GM23338 (cell line): ENCODE measurements around the gene FFAR3. TPM values are rescaled to one million over a fixed set of nuclear protein-coding genes. Genes with fewer than 3 reads are reported as not detected.

ENCODE experiments used
- ATAC-seq: fragments of 200-7000 bp; cut with Tn5 transposase; 3 replicates; pipeline ENCODE4 v1.9.1; 2020
- DNase-seq: peaks from one replicate; pipeline ENCODE4 v3.0.0-alpha.2; 2015; ENCODE audit warnings: low spot score
- H2AFZ ChIP-seq: fragments of 200-600 bp; sonication (generic); 2 replicates; pipeline ENCODE4 v1.8.0; 2016; ENCODE audit warnings: antibody characterized with exemption, mild to moderate bottlenecking, moderate library complexity
- H3F3A ChIP-seq: fragments of 200-600 bp; sonication (generic); replicated peaks from 2 replicates; pipeline ENCODE4 v1.8.0; 2017; ENCODE audit warnings: antibody characterized with exemption, mixed run types, low read depth
- H3K27ac ChIP-seq: fragments of 200-600 bp; sonication (generic); 2 replicates; pipeline ENCODE4 v1.6.1; 2016; ENCODE audit warnings: low read depth
- H3K27me3 ChIP-seq: fragments of 200-600 bp; sonication (generic); 2 replicates; pipeline ENCODE4 v1.8.0; 2016; ENCODE audit warnings: mild to moderate bottlenecking, mixed run types, moderate library complexity; ENCODE audit not compliant: insufficient read depth
- H3K36me3 ChIP-seq: fragments of 200-600 bp; sonication (generic); 2 replicates; pipeline ENCODE4 v1.8.0; 2016; ENCODE audit warnings: mild to moderate bottlenecking; ENCODE audit not compliant: insufficient read depth
- H3K4me1 ChIP-seq: fragments of 200-600 bp; sonication (generic); 2 replicates; pipeline ENCODE4 v1.8.0; 2016; ENCODE audit warnings: mild to moderate bottlenecking, moderate library complexity; ENCODE audit not compliant: insufficient read depth
- H3K4me2 ChIP-seq: fragments of 200-600 bp; sonication (generic); 2 replicates; pipeline ENCODE4 v1.7.1; 2017; ENCODE audit warnings: mixed run types
- H3K4me3 ChIP-seq: fragments of 200-600 bp; sonication (generic); 2 replicates; pipeline ENCODE4 v1.6.1; 2016; ENCODE audit warnings: mixed run types
- H3K79me2 ChIP-seq: fragments of 200-600 bp; sonication (generic); replicated peaks from 2 replicates; pipeline ENCODE4 v1.8.0; 2017; ENCODE audit warnings: mild to moderate bottlenecking; ENCODE audit not compliant: insufficient read depth
- H3K9me2 ChIP-seq: fragments of 200-600 bp; sonication (generic); 2 replicates; pipeline ENCODE4 v1.8.0; 2017; ENCODE audit not compliant: insufficient read depth
- H4K20me1 ChIP-seq: fragments of 200-600 bp; sonication (generic); replicated peaks from 2 replicates; pipeline ENCODE4 v1.8.0; 2017; ENCODE audit warnings: mild to moderate bottlenecking; ENCODE audit not compliant: insufficient read depth
- H3K27ac Mint-ChIP-seq: 2 replicates; pipeline ENCODE4 v1.8.0; 2020; ENCODE audit warnings: inconsistent platforms, mild to moderate bottlenecking, moderate library complexity, mixed read lengths
- H3K27me3 Mint-ChIP-seq: 3 replicates; pipeline ENCODE4 v1.8.0; 2022; ENCODE audit warnings: low read depth, mild to moderate bottlenecking, moderate library complexity, mixed read lengths, inconsistent platforms; ENCODE audit not compliant: insufficient read depth, poor library complexity
- H3K36me3 Mint-ChIP-seq: 3 replicates; pipeline ENCODE4 v1.8.0; 2021; ENCODE audit warnings: low read depth, mild to moderate bottlenecking, inconsistent platforms, moderate library complexity, mixed read lengths
- H3K4me1 Mint-ChIP-seq: 3 replicates; pipeline ENCODE4 v1.8.0; 2020; ENCODE audit warnings: mild to moderate bottlenecking, inconsistent platforms, mixed read lengths
- H3K4me3 Mint-ChIP-seq: 3 replicates; pipeline ENCODE4 v1.8.0; 2021; ENCODE audit warnings: moderate library complexity, mild to moderate bottlenecking, inconsistent platforms, mixed read lengths
- H3K9me3 Mint-ChIP-seq: 3 replicates; pipeline ENCODE4 v1.8.0; 2020; ENCODE audit warnings: moderate library complexity, mild to moderate bottlenecking, inconsistent platforms, mixed read lengths
- CREB1 ChIP-seq: fragments of 250-450 bp; sonication (Bioruptor Pico); IDR thresholded peaks from 2 replicates; pipeline ENCODE4 v1.5.0; 2020; ENCODE audit warnings: low read depth, mild to moderate bottlenecking, moderate library complexity
- EZH2 ChIP-seq: fragments of 200-600 bp; sonication (generic); IDR thresholded peaks from one replicate; pipeline ENCODE4 v1.8.0; 2017; ENCODE audit warnings: antibody characterized with exemption, mild to moderate bottlenecking, low read depth; ENCODE audit not compliant: unreplicated experiment
- EZH2phosphoT487 ChIP-seq: fragments of 200-600 bp; sonication (generic); IDR thresholded peaks from one replicate; pipeline ENCODE4 v1.8.1; 2018; ENCODE audit warnings: antibody characterized with exemption; ENCODE audit not compliant: unreplicated experiment
- JUNB ChIP-seq: IDR thresholded peaks from one replicate; pipeline ENCODE4 v1.6.1; 2016; ENCODE audit warnings: antibody characterized with exemption; ENCODE audit not compliant: unreplicated experiment
- NANOG ChIP-seq: IDR thresholded peaks from 2 replicates; pipeline ENCODE4 v1.6.1; 2016; ENCODE audit warnings: antibody characterized with exemption, borderline replicate concordance
- POLR2AphosphoS5 ChIP-seq: IDR thresholded peaks from 2 replicates; pipeline ENCODE4 v1.6.1; 2016; ENCODE audit warnings: antibody characterized with exemption, low read depth
- STAT1 ChIP-seq: IDR thresholded peaks from one replicate; pipeline ENCODE4 v1.6.1; 2016; ENCODE audit warnings: antibody characterized with exemption; ENCODE audit not compliant: unreplicated experiment
- ZNF114 ChIP-seq: fragments of 250-450 bp; sonication (Bioruptor Pico); IDR thresholded peaks from 2 replicates; pipeline ENCODE4 v1.5.0; 2020; ENCODE audit warnings: mild to moderate bottlenecking, moderate library complexity
- ZNF331 ChIP-seq: fragments of 250-450 bp; sonication (Bioruptor Pico); IDR thresholded peaks from 2 replicates; pipeline ENCODE4 v1.5.0; 2020; ENCODE audit warnings: low read depth, mild to moderate bottlenecking, moderate library complexity
- ZNF462 ChIP-seq: fragments of 250-450 bp; sonication (Bioruptor Pico); IDR thresholded peaks from 2 replicates; pipeline ENCODE4 v1.5.0; 2020; ENCODE audit warnings: mild to moderate bottlenecking, moderate library complexity
- polyA plus RNA-seq: library from polyadenylated mRNA; unstranded; fragments of >200 nt; fragmentation: Nextera tagmentation; extraction: Ambion mirVana; gene quantifications from 2 replicates; pipeline ENCODE4 v1.2.1, GENCODE V29; 2016
- total RNA-seq: library from RNA; depleted of rRNA; stranded (reverse); fragments of >200 nt; shearing (Covaris generic); gene quantifications from 2 replicates; pipeline ENCODE4 v1.2.3, GENCODE V29; 2014
- TF ChIP-seq, protein P1 (sequence below): IDR thresholded peaks from one replicate; pipeline ENCODE4 v1.6.1; 2018; ENCODE audit warnings: antibody characterized with exemption; ENCODE audit not compliant: unreplicated experiment
- TF ChIP-seq, protein P2 (sequence below), 2 experiments: fragments of 200-600 bp in 1 of 2; sonication (generic) in 1 of 2; conservative IDR thresholded peaks; 2 replicates each; pipeline versions ENCODE4 v1.5.1 to v1.6.1; 2016 to 2017; ENCODE audit warnings: antibody characterized with exemption in 2 of 2, low read depth in 2 of 2, mild to moderate bottlenecking in 2 of 2, moderate library complexity in 1 of 2
- TF ChIP-seq, protein P3 (sequence below): IDR thresholded peaks from 2 replicates; pipeline ENCODE4 v1.6.1; 2016; ENCODE audit warnings: antibody characterized with exemption

The FFAR3 gene
- total and polyA plus RNA-seq, 2 experiments from 2014 or later: 0.35 TPM; not detected in 1

GRCh38 chr19:35347930-35348298 lies 10.3 kb upstream of the FFAR3 start:
- H3K36me3 Mint-ChIP-seq: no peaks in the 10 kb centered on the region
- H3K4me2 ChIP-seq: no peak overlapping the region

More at GRCh38 chr19:35347930-35348298, 10.3 kb upstream of the FFAR3 start:
- H3K4me3 Mint-ChIP-seq: no peak overlapping the region
- no peaks in the 10 kb centered on the region for H3K9me3 Mint-ChIP-seq
- ATAC-seq: no peak
- DNase-seq: no peak
- peaks cover 22% of the 10 kb centered on the region for H3K27me3 Mint-ChIP-seq
- H2AFZ ChIP-seq: no peak overlapping the region
- TF ChIP-seq STAT1 (no peak), ZNF114 (no peak), NANOG (no peak), CREB1 (CRISPR knock-in tag) (no peak), POLR2AphosphoS5 (no peak), EZH2 (no peak), ZNF462 (no peak), EZH2phosphoT487 (no peak), ZNF331 (no peak), JUNB (no peak)
- TF ChIP-seq, protein P1, sequence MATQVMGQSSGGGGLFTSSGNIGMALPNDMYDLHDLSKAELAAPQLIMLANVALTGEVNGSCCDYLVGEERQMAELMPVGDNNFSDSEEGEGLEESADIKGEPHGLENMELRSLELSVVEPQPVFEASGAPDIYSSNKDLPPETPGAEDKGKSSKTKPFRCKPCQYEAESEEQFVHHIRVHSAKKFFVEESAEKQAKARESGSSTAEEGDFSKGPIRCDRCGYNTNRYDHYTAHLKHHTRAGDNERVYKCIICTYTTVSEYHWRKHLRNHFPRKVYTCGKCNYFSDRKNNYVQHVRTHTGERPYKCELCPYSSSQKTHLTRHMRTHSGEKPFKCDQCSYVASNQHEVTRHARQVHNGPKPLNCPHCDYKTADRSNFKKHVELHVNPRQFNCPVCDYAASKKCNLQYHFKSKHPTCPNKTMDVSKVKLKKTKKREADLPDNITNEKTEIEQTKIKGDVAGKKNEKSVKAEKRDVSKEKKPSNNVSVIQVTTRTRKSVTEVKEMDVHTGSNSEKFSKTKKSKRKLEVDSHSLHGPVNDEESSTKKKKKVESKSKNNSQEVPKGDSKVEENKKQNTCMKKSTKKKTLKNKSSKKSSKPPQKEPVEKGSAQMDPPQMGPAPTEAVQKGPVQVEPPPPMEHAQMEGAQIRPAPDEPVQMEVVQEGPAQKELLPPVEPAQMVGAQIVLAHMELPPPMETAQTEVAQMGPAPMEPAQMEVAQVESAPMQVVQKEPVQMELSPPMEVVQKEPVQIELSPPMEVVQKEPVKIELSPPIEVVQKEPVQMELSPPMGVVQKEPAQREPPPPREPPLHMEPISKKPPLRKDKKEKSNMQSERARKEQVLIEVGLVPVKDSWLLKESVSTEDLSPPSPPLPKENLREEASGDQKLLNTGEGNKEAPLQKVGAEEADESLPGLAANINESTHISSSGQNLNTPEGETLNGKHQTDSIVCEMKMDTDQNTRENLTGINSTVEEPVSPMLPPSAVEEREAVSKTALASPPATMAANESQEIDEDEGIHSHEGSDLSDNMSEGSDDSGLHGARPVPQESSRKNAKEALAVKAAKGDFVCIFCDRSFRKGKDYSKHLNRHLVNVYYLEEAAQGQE: no peak
- TF ChIP-seq, protein P2, sequence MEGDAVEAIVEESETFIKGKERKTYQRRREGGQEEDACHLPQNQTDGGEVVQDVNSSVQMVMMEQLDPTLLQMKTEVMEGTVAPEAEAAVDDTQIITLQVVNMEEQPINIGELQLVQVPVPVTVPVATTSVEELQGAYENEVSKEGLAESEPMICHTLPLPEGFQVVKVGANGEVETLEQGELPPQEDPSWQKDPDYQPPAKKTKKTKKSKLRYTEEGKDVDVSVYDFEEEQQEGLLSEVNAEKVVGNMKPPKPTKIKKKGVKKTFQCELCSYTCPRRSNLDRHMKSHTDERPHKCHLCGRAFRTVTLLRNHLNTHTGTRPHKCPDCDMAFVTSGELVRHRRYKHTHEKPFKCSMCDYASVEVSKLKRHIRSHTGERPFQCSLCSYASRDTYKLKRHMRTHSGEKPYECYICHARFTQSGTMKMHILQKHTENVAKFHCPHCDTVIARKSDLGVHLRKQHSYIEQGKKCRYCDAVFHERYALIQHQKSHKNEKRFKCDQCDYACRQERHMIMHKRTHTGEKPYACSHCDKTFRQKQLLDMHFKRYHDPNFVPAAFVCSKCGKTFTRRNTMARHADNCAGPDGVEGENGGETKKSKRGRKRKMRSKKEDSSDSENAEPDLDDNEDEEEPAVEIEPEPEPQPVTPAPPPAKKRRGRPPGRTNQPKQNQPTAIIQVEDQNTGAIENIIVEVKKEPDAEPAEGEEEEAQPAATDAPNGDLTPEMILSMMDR (conservative IDR thresholded peaks at IDR 0.05; ENCODE audit: low read depth in 2 of 2): no peak
- TF ChIP-seq, protein P3, sequence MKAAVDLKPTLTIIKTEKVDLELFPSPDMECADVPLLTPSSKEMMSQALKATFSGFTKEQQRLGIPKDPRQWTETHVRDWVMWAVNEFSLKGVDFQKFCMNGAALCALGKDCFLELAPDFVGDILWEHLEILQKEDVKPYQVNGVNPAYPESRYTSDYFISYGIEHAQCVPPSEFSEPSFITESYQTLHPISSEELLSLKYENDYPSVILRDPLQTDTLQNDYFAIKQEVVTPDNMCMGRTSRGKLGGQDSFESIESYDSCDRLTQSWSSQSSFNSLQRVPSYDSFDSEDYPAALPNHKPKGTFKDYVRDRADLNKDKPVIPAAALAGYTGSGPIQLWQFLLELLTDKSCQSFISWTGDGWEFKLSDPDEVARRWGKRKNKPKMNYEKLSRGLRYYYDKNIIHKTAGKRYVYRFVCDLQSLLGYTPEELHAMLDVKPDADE: no peak
- H3K36me3 ChIP-seq: no peaks in the 10 kb centered on the region
- H3F3A ChIP-seq: no peaks in the 10 kb centered on the region
- H3K9me2 ChIP-seq: no peaks in the 10 kb centered on the region
- peaks cover 13% of the 10 kb centered on the region; the same call in 2 of the 3 replicates for H3K4me1 Mint-ChIP-seq
- no peaks in the 10 kb centered on the region for H3K4me1 ChIP-seq
- H3K27ac Mint-ChIP-seq: no peak overlapping the region
- no peaks in the 10 kb centered on the region for H3K27me3 ChIP-seq
- H3K27ac ChIP-seq: no peak overlapping the region
- no peaks in the 10 kb centered on the region for H4K20me1 ChIP-seq
- H3K4me3 ChIP-seq: no peak overlapping the region
- no peaks in the 10 kb centered on the region for H3K79me2 ChIP-seq
